ENCODE results near the gene PPP1R1A.

The PPP1R1A gene

DNA sequence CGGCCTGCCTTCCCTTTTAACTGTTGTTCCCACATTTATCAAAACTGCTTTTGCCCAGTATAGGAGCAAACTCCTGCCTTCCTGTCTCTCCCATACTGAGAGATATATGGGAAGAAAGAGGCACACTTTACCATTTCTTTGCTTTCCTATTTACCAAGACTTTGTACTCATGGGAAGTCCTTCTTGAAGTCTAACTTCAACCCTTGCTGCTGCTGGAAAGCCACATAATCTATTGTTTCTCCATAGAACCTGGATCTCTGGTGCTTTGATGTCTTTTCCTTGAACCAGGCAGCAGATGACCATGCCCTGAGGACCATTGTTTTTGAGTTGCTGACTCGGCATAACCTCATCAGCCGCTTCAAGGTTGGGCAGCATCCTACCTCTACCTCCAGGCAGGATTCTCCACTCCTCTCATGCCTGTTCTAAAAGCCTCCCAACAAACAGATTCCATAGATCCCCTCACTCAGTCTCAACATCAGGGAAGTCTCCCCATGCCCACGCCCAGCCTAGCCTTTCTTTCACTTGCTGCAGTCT, 18.4 kb downstream of the PPP1R1A start:
- no peak for DNase-seq

DNA sequence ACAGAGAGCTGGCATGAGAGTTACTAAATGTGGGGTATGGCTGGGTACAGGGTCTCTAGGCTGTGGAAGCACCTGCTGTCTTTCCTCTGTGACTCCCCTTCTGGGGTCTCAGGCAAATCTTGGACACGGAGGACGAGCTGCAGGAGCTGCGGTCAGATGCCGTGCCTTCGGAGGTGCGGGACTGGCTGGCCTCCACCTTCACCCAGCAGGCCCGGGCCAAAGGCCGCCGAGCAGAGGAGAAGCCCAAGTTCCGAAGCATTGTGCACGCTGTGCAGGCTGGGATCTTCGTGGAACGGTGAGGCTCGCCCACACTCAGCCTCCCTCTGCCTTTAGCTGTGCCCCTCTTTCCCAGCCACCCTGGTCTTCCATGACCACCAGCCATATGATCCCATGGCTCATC, 19.4 kb downstream of the PPP1R1A start:
- no peak for DNase-seq

DNA sequence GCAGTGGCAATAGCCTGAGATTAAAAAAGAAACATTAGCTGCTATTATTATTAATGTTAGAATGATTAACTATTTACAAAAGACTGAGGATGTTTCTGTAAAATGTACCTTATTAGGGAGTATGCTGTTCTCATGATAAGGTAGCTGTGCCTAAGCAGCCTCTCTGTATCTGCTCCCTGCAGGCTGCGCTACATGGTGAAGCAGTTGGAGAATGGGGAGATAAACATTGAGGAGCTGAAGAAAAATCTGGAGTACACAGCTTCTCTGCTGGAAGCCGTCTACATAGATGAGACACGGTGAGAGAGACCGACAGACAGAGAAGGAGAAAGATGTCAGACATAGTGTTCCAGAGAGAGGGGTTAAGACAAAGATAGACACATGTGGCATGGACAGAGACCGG, 21.7 kb downstream of the PPP1R1A start:
- DNase-seq, result no peak

DNA sequence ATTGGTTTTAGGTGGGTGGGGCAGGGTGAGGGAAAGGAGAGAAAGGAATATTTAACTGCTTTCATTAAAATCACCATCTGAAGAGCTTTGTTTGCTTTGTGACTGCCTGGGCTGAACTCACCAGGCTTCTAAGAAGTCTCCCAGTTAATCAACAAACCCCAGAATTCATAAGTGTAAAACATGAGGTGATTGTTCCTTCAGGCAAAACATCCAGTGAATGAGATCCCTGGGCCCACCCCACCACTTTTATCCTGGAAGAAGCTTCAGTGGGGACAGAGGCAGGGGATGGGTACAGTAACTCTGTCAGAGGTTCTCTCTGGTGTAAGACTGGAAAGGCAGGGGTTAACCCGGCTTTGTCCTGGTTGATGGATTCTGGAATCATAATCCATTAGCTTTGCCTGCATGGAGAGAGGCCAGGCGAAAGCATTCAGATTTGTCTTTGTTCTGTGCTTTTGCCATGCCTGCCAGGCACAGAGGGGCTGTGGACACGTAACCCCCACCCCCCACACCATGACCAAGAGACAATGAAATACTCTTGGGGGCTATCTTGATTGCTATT, 22.4 kb downstream of the PPP1R1A start:
- no peak for DNase-seq

DNA sequence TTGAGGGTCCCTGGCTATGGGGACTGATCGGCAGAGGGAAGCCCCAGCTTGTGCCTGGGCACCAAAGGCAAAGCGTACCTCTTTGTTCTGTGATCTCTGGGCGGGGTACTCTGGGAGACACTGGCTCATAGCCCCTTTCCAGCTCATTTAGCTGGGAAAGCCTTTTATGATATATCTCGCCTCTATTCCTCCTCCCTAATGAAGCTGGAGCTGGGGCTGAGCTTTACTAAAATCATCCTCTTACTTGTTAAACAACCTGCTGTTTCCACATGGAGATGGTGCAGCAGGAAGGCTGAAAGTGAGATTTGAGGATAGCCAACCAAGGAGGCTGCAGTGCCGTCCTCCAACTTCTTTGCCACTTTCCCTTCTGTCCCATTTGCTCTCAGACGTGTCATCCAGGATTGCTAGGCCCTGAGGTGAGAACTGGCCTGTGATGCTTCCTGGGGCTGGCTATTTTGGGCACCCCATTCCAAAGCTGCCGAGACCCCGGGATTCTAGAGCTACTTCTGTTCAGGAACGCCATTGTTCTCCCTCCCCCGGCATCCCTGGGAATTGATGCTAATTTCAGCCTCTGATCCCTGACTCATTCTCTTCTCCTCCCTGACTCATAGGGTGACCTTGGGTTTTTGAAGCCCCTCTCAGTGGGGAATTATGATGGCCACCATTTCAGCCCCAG, 23.0 kb downstream of the PPP1R1A start:
- DNase-seq, result no peak

DNA sequence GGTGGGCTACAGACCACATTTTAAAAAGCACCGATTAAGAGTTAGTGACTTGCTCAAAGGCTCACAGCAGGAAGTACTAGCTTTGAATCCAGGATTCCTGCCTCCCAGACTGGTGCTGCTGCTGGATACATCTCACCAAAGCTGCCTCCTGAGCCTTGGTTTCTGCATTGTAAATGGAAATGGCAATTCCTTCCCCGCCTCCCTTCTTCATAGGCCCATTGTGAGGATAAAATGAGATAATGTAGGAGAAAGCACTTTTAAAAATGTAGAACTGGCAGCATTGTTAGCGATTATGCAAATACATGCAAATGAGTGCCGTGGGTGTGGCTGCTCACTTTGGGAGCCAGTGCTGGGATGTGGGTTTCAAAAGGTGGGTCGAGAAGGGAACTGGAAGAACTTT, 23.7 kb downstream of the PPP1R1A start:
- no peak for DNase-seq

DNA sequence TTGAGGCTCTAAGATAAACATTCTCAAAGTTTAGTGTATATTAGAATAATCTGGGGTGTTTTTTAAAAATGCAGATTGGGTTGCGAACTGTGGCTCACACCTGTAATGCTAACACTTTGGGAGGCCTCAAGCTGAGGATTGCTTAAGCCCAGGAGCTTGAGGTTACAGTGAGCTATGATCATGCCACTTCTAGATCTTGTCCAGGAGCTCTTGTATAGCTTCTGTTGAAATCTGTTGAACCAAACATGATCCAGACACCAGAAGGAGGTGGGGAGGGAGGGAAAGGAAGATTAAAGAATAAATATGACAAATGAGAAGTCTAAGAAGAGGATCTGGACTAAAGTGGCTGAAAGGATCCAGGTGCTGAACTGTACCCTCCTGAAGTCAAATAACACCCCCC, 24.7 kb downstream of the PPP1R1A start:
- DNase-seq, result no peak

DNA sequence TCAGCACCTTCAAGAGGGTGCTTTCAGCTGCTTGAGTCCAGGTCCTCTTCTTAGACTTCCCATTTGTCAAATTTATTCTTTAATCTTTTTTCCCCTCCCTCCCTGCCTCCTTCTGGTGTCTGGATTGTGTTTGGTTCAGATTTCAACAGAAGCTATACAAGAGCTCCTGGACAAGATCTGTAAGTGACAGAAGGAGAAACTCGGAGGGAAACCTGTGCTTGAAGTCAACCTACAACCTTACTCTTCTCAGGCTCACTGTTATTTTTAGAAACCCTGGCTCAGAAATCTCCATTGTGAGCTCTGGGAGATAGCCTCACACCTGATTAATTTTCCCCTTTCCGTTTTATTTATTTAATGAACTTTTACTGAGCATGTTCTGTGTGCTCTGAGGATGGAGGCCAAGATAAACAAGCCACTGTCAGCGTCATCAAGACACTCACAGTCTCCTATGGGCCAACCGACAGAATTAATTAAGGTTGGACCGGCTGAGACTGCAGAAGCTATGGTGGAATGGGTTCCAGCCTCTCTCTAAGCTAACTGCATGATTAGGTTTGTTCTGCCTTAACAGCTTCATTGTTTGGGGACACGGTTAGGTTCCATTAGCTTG, 25.6 kb downstream of the PPP1R1A start:
- DNase-seq, result no peak

DNA sequence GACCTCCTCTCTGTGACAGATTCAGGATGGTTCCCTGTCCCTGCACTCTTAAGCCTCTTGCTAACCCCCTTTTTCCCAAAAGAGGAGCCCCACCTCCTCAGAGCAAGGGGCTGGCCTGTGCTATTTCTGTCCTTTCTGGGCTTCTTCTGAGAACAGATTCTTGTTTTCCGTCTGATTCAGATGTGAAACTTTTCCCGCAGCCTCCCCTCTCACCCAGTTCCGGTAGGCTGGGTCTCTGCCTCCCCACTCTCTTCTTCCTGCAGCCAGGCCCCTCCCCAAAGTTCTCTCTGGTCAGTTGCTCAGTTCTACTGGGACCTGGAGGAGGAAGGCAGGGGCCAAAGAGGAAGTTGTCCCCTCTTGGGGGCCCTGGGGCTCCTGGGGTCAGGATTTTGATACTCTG, 27.3 kb downstream of the PPP1R1A start:
- no peak for DNase-seq

DNA sequence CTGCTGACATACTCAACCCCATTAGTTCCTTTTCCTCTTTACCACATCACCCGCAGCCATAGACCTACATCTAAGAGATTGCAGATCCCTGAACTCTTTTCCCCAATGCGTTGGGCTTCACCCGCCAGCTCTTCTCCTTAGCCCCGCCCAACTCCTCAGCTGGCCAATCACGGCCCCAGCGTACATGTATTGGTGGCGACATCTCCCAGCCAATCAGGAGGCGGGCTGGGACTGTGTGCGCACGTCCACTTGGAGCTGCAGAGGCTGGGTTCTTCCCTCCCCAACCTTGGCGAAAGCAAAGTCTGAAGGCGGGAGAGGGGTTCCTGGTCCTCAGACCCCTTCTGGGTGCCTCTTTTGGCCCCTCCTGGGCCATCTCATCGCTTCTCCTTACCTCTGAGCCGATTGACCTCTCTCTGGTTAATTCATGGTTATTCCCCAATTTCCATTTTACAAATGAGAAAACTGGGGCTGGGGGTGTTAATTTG, 28.0 kb downstream of the PPP1R1A start:
- peak; percentile 48 for DNase-seq

DNA sequence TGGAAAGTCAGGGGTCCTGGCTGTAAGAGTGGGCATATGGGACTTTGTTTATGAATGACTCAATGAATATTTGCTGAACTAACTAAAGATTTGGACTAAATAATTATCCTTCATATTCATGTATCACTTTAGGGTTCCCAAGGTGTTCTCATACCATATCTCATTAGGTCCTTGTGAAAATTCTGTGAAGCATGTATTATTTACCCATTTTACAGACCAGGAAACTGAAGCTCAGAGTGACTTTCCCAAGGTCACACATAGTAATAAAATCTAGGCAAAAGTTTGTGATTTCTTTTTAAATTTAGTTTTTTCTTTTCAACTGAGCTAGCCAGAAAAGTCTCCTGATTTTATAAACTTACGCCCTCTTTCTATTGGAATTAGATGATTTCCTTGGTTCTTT, 29.7 kb downstream of the PPP1R1A start:
- DNase-seq, result no peak

DNA sequence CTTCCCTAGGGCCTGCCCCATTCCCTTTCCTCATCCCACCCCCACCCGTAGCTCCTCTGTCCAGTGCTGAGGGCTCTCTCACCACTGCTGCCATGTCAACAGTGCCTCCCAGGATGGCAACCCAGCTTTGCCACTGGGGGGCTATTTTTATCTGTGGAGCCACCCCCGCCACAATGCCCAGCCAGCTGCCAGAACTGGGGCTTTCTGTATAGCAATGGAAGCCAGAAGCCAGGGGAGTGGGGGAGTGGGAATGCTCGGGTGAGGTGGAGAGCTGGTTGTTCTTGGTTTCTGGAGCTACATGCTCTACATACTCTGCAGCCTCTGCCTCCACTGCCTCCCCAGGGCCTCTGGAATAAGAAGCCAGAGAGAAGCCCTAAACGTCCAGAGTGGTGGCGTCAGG, 30.1 kb downstream of the PPP1R1A start:
- no peak for DNase-seq

DNA sequence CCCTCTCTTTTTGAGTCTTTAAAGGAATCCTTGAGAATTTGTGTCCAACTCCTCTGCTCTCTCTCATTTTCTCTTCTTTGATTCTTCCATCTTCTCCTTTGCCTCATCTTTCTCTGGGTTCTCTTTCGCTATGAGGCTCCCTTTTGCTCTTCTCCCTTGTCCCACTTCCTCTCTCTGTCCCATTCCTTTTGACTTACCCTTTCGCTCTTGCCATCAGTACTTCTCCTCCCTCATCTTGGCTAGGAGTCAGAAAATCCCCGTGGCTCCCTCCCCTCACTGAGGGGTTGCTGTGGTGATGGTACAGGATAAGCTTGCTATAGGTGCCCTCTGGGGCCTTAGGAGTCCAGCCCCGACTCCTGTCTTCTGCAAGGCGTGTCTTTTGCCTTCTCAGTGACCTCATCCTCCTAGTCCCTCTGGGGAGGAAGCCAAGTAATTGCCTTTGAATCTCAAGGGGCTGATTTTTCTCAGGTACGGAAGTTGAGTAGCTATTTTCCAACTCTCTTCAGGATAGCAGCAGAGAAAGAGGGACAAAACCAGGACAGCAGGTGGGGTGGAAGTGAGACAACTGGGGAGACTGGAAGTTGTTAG, 32.7 kb downstream of the PPP1R1A start:
- DNase-seq, result no peak

DNA sequence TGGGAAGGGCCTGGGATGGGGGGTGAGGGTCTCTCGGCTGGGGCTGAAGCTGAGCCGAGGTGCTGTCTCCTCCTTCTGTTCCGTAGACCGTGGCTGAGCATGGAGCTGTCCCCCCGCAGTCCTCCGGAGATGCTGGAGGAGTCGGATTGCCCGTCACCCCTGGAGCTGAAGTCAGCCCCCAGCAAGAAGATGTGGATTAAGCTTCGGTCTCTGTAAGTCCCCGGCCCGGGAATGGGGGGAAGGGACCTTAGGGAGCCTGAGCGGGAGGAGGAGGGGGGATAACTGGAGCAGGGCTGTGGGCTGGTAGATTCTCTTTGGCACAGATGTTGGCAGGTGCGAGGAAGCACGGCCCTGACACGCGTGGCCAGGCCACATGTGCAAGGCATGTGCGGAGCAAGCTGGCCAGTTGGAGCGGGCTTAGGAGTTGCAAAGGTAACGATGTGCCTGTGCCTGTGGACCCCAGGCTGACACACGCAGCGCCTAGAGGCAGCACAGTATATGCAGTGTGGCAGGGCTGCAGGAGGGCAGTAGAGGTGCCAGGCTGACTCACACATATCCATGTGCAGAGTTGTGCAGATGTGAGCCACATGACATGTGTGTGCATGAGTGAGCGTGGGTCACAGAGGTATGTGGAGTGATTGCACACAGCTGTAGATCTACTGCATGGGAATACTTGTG, 38.5 kb downstream of the PPP1R1A start:
- no peak for DNase-seq

DNA sequence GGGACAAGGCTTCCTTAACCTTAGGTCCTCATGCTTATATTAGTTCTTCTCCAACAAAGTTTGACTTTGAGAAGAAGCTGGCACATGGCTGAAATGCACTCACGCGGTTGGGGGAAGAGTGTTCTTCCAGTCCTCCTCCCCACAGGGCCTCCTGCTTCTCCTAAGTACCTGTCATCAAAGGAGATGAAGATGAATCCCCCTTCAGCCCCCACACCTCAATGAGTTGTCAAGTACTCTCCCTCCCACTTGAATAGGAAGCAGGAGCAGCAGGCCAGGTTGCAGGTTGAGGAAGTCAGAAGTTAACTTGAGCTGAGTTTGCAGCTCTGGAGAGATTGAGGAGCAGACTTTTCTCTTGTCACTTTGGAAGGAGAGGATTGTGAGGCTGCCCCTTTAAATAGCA, 41.9 kb downstream of the PPP1R1A start:
- DNase-seq, result no peak

DNA sequence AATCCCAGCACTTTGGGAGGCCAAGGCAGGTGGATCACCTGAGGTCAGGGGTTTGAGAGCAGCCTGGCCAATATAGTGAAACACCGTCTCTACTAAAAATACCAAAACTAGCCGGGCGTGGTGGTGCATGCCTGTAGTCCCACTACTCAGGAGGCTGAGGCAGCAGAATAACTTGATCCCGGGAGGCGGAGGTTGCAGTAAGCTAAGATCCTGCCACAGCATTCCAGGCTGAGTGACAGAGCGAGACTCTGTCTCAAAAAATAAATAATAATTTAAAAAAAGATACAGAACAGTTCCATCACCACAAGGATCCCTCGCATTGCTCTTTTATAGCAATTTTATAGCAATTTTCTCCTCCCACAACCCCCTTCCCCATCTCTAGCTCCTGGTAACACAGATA, 43.7 kb downstream of the PPP1R1A start:
- no peak for DNase-seq

DNA sequence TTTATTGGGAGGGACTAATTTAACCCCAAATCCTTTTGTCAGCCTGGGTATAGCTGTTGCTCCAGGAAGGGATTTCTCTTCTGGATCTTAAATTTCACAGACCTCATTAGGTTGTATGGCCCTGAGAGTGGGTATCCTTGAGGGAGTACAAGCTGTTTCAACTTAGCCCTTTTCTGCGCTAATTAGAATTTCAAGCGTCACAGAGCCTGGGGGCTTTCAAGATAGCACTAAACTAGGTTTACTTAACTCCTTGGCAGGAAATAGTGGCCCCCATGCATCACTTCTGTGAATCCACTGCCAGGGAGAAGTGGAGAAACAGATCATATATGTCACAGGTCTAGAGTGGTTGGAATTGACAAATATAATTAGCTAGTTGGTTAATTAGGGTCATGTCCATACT, 44.9 kb downstream of the PPP1R1A start:
- no peak for DNase-seq

DNA sequence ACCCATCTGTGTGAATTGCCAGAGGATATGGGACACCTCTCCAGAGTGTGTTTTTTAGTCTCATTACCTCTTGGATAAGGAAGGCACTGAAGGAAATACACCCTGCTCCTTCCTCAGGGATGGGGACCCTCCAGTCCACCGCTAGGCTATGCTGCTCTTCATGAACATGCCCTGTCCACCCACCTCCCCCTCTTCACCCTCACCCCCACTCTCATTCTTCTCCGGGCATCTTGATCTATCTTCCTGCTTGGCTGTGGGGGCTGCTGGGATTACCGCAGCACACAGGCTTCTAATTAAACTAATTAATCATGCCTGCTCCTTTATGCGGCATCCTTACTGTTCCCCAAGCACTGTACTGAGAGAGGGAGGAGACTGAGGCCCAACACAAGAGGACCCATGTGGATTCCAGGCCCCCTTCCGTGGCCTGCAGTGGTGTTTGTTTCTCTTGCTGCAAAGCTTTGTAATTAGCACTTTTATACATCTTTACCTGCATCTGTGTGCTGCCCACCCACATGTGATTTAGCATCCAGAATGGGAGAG, 46.6 kb downstream of the PPP1R1A start:
- no peak for DNase-seq

DNA sequence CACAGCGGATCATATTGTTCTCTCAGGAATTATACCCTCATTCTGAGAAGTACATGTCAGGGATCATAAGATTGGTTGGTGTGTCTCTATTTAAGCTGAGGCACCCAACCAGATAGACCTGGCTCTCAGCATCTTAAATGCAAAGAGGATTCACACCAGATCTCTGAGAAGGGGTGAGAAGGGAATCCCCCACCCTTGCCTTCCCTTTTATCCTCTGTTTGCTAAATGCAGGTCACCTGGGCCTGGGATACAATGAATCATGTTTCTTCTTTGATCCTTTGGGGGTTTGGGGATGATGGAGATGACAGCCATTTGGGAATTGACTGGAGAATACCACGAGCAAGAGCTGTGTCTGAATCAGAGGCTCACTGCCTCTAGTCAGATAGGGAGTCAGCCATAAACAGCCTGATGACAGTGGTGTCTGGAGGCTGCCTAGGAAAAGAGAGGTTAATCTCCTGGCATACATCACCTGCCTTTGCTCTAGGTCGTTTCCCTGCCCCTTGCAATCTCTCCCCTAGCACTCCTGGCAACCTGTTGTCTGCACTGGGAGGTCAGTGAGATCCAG, 50.2 kb downstream of the PPP1R1A start:
- DNase-seq, result no peak

DNA sequence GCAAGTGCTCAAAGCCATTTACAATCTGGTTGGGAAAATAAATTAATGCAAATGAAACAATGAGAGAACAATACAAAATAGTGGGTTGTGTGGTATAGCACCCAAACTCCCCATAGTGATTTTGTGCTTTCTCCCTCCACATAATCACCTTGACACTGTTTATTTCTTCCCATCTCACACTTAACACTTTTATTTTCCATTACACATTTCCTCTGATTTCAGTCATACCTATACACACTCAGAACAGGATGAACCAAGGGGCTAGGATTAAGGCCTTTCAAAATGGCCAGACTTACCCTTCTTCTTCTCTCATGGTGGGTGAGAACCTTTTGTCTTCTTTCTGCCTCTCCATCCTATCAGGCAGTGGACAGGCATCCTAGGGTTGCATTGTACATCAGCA, 53.0 kb downstream of the PPP1R1A start:
- DNase-seq, result no peak

DNA sequence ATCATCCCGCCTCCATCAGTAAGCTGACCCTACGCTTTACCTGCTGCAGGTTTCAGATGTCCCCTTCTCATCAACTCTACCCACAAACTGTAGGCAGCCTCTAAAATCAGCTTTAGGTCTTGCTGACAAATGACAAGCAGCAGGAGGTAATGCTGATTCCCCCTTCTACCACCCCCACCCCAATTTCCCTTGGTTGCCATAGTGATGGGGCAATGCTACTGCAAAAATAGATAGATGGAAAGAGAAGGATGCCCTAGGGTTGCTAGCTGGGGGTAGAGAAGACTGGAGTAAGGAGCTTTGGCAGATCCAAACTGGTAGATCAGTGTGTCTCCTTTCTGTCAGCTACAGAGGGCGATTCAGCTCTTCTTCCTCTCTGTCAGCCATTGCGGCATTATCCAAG, 58.9 kb downstream of the PPP1R1A start:
- DNase-seq, result no peak

Measured in GOT3 (cell line).